ENCODE data around the gene PCED1B. TPM values are rescaled to one million over a fixed set of nuclear protein-coding genes. Genes with fewer than 3 reads are reported as not detected.
"Not testable (repeated sequence)": the region's sequence is repeated elsewhere in the genome, so short reads cannot be mapped to it uniquely, and the experiment has no call there.

Gene PCED1B
- total and polyA plus RNA-seq, 9 donors: 0.22 to 0.94 (median 0.53) TPM

DNA sequence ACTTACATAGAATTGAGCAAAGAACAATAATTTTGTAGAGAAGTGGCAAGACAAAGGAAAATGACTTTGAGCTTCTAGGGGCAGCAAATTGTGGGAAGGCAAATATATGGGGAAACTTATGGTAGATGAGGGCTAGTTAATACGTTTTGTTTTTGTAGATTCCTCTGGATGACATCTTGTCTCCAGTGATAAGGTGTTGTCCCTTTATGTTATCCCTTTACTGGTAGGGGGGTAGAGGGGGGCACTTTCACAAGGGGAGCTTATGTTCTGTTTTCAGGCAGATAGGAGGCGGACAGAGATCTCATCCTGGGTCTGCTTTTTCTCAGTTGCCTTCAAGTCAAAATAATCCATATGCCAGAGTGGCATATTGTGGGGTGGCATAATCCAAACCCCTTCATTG is 106.8 kb downstream of the PCED1B start:
- no peak for DNase-seq
- Histone ChIP-seq H3K36me3 (ENCODE audit: control insufficient read depth, insufficient read depth, low read length) (no peaks in the 10 kb centered on the region), H3K4me3 (ENCODE audit: low read length) (no peak overlapping the region), H3K27ac (ENCODE audit: low read length) (no peak overlapping the region), H3K27me3 (ENCODE audit: control insufficient read depth, insufficient read depth, low read length) (no peaks in the 10 kb centered on the region), H3K4me1 (ENCODE audit: control insufficient read depth, insufficient read depth, low read length) (no peaks in the 10 kb centered on the region), H3K9me3 (replicated peaks; ENCODE audit: control insufficient read depth, low read depth, low read length) (no peaks in the 10 kb centered on the region)
- WGBS (ENCODE audit: insufficient coverage): 100% methylated on average over 1 of the region's 2 CpGs

DNA sequence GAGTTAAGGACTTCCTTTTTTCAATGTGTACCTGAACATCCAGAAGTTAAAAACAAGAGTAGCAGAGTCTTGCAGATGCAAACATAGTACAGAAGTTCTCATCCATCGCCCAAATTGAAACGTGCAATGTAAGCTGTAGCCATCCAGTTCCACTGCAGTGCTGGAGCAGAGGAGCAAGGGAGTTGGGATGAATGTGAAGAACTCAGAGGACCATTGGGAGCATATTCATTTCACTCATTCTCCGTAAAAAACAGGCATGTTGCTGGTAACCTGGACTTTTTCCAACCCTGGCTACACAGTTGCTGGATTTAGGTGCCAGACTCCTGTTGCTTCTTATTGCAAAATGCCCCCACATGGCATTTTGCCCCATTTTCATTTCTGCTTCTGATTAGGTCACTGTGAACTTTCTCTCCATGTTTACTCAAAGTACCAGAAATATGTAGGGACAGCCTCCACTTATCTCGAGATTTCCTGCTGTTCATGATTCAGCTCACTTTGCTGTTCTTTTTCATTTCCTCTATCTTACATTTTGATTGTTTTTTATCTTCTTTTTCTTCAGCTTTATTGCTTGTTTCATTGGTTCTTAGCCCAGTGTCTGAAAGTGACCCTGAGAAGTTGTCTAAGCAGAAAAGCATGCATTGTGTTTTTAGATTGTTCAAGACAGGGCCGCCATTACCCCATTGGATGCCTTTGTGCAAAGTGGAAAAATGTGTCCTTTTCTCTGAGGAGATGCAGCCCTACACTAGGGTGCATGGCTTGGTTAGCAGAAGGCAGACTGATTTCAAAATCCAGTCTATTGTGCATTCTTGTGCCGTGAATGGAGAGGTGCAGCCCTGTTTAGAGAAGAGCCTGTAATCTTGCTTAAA is 109.4 kb downstream of the PCED1B start:
- Histone ChIP-seq H3K27me3 (ENCODE audit: control insufficient read depth, insufficient read depth, low read length) (no peaks in the 10 kb centered on the region), H3K4me1 (ENCODE audit: control insufficient read depth, insufficient read depth, low read length) (no peaks in the 10 kb centered on the region), H3K9me3 (replicated peaks; ENCODE audit: control insufficient read depth, low read depth, low read length) (no peaks in the 10 kb centered on the region), H3K27ac (ENCODE audit: low read length) (no peak overlapping the region), H3K36me3 (ENCODE audit: control insufficient read depth, insufficient read depth, low read length) (no peaks in the 10 kb centered on the region), H3K4me3 (ENCODE audit: low read length) (no peak overlapping the region)
- 65% methylated on average over 5 of the region's 6 CpGs for WGBS (ENCODE audit: insufficient coverage)
- no peak for DNase-seq

DNA sequence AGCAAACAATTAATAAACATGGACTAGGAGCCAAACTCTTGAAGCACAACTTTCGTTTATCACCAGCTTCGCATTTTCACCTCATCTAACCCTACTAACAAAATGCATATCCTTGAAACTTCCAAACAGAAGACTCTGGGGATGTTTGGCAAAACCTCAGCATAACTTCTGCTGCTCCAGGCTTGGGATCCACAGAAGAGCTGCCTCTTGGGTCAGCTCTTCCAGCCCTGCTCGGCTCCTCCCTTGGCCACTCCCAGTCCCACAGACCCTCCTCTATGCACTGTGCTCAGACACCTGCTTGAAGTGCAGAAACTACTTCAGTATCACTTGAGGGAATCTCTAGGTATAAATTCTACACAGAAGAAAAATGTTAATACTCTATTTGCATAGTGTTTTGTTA is 110.3 kb downstream of the PCED1B start:
- H3K4me3 ChIP-seq (ENCODE audit: low read length): no peak overlapping the region
- H3K27ac ChIP-seq (ENCODE audit: low read length): no peak overlapping the region
- peak; percentile 11 for DNase-seq
- no peaks in the 10 kb centered on the region for H3K9me3 ChIP-seq (replicated peaks; ENCODE audit: control insufficient read depth, low read depth, low read length)
- no peaks in the 10 kb centered on the region for H3K27me3 ChIP-seq (ENCODE audit: control insufficient read depth, insufficient read depth, low read length)
- H3K4me1 ChIP-seq (ENCODE audit: control insufficient read depth, insufficient read depth, low read length): no peaks in the 10 kb centered on the region
- WGBS (ENCODE audit: insufficient coverage): 74% methylated on average over 2 of the region's 3 CpGs
- H3K36me3 ChIP-seq (ENCODE audit: control insufficient read depth, insufficient read depth, low read length): no peaks in the 10 kb centered on the region

DNA sequence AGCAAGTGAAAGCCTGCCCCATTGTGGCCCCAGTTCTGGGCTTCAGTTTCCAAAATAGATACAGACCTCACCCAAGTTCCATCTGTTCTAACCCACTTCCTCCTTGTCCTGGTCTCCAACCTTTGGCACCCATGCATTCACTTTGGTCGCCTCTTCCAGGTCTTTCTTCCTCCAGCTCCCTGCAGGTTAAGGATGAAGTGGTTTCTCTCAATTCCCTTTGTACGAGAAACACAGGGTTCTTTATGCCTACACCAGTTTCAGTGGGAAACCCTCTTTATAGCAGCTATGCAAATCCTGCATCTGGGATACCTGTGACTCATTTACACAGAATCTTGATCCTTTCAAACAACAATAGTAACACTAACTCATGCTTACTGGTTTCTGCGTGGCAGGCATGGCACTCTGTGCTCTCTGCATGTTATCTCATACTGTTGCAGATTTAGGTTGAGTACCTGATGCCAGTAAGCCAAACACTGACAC is 110.9 kb downstream of the PCED1B start:
- no peak for DNase-seq
- H3K27me3 ChIP-seq (ENCODE audit: control insufficient read depth, insufficient read depth, low read length): no peaks in the 10 kb centered on the region
- H3K27ac ChIP-seq (ENCODE audit: low read length): no peak overlapping the region
- no peaks in the 10 kb centered on the region for H3K36me3 ChIP-seq (ENCODE audit: control insufficient read depth, insufficient read depth, low read length)
- no peaks in the 10 kb centered on the region for H3K4me1 ChIP-seq (ENCODE audit: control insufficient read depth, insufficient read depth, low read length)
- H3K4me3 ChIP-seq (ENCODE audit: low read length): no peak overlapping the region
- WGBS (ENCODE audit: insufficient coverage): 34% methylated on average over 3 of the region's 3 CpGs
- no peaks in the 10 kb centered on the region for H3K9me3 ChIP-seq (replicated peaks; ENCODE audit: control insufficient read depth, low read depth, low read length)

DNA sequence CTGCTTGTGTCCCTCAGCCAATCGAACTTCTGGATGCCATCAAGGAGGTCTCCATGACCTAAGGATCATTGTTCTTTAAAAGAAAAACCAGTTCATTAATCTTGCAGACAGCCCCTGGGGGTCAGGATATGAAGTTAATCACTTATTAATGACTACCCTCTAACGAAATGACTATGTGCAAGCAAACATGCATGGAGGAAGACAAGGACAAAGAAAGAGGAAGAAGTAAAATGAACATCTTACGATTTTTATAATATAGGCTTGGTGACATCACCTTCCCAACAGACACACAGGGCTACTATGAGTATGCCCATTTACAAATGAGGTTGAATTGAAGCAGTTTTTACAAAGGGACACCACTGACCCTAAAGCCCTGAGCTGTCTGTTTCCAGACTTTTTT is 111.5 kb downstream of the PCED1B start:
- DNase-seq: no peak
- no peaks in the 10 kb centered on the region for H3K9me3 ChIP-seq (replicated peaks; ENCODE audit: control insufficient read depth, low read depth, low read length)
- no peak overlapping the region for H3K27ac ChIP-seq (ENCODE audit: low read length)
- no CpG with 5 or more reads among the region's 3 CpGs for WGBS (ENCODE audit: insufficient coverage)
- H3K4me1 ChIP-seq (ENCODE audit: control insufficient read depth, insufficient read depth, low read length): no peaks in the 10 kb centered on the region
- H3K27me3 ChIP-seq (ENCODE audit: control insufficient read depth, insufficient read depth, low read length): no peaks in the 10 kb centered on the region
- H3K36me3 ChIP-seq (ENCODE audit: control insufficient read depth, insufficient read depth, low read length): no peaks in the 10 kb centered on the region
- no peak overlapping the region for H3K4me3 ChIP-seq (ENCODE audit: low read length)

DNA sequence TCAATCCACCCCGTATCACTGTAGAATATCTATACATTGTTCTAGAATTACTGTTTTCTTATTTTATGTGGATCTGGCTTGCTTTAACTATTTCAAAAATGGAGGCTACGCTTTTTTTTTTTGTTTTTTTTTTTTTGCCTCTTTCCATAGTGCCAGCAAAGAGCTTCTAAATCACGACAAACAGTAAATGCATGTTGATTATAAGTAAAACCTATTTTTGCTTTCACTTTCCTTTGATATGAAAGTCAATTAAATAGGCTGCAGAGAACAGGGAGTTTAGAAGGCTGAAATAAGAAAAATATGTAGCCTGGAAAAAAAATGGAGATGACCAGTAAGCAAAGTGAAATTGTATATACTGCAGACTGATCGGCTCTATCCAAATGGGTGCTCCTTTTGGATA is 112.6 kb downstream of the PCED1B start:
- no CpG with 5 or more reads among the region's 4 CpGs for WGBS (ENCODE audit: insufficient coverage)
- no peaks in the 10 kb centered on the region for H3K36me3 ChIP-seq (ENCODE audit: control insufficient read depth, insufficient read depth, low read length)
- H3K4me1 ChIP-seq (ENCODE audit: control insufficient read depth, insufficient read depth, low read length): no peaks in the 10 kb centered on the region
- no peak overlapping the region for H3K4me3 ChIP-seq (ENCODE audit: low read length)
- no peaks in the 10 kb centered on the region for H3K9me3 ChIP-seq (replicated peaks; ENCODE audit: control insufficient read depth, low read depth, low read length)
- H3K27me3 ChIP-seq (ENCODE audit: control insufficient read depth, insufficient read depth, low read length): no peaks in the 10 kb centered on the region
- DNase-seq: no peak
- no peak overlapping the region for H3K27ac ChIP-seq (ENCODE audit: low read length)

DNA sequence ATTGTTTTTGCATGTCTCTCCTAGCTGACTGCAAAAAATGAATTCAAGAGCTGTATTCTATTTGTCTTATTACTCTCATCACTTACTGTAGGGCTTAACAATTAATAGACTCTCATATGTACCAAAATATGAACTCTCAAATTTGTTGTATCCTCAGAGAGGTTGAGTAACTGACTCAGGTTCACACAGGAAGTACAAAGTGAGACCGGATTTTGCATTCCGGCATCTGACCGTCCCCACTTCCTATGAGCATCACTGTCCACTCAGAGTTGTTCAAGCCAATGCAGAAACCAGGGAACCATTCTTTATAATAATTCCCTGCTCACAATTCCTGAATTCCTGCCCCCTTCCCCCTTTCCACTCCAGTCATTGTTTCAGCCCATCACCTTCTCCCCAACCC is 113.6 kb downstream of the PCED1B start:
- DNase-seq: no peak
- no peaks in the 10 kb centered on the region for H3K9me3 ChIP-seq (replicated peaks; ENCODE audit: control insufficient read depth, low read depth, low read length)
- no peak overlapping the region for H3K27ac ChIP-seq (ENCODE audit: low read length)
- 69% methylated on average over 3 of the region's 3 CpGs for WGBS (ENCODE audit: insufficient coverage)
- H3K27me3 ChIP-seq (ENCODE audit: control insufficient read depth, insufficient read depth, low read length): no peaks in the 10 kb centered on the region
- no peaks in the 10 kb centered on the region for H3K36me3 ChIP-seq (ENCODE audit: control insufficient read depth, insufficient read depth, low read length)
- H3K4me1 ChIP-seq (ENCODE audit: control insufficient read depth, insufficient read depth, low read length): no peaks in the 10 kb centered on the region
- no peak overlapping the region for H3K4me3 ChIP-seq (ENCODE audit: low read length)

DNA sequence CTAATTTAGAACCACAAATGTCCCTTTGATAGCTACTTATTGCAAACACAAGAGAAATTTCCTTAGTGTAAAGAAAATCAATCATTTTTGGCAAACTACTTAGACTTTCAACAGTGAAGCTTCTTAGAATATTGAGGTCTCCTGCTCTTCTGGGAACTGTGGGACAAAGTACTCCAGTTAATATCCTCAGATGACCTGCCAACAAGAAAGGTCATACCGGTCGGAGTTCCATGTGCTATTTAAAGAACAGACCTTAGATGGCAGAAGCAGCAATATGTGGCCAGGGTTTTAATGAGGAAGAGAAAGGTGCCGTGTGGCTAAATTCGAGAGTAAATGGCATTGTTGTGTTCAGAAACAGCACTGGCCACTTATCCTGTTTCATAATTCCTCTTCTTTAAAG is 115.1 kb downstream of the PCED1B start:
- no peak for DNase-seq
- WGBS (ENCODE audit: insufficient coverage): no CpG with 5 or more reads among the region's 4 CpGs
- no peak overlapping the region for H3K4me3 ChIP-seq (ENCODE audit: low read length)
- H3K4me1 ChIP-seq (ENCODE audit: control insufficient read depth, insufficient read depth, low read length): no peaks in the 10 kb centered on the region
- no peaks in the 10 kb centered on the region for H3K36me3 ChIP-seq (ENCODE audit: control insufficient read depth, insufficient read depth, low read length)
- no peaks in the 10 kb centered on the region for H3K27me3 ChIP-seq (ENCODE audit: control insufficient read depth, insufficient read depth, low read length)
- H3K9me3 ChIP-seq (replicated peaks; ENCODE audit: control insufficient read depth, low read depth, low read length): no peaks in the 10 kb centered on the region
- no peak overlapping the region for H3K27ac ChIP-seq (ENCODE audit: low read length)

DNA sequence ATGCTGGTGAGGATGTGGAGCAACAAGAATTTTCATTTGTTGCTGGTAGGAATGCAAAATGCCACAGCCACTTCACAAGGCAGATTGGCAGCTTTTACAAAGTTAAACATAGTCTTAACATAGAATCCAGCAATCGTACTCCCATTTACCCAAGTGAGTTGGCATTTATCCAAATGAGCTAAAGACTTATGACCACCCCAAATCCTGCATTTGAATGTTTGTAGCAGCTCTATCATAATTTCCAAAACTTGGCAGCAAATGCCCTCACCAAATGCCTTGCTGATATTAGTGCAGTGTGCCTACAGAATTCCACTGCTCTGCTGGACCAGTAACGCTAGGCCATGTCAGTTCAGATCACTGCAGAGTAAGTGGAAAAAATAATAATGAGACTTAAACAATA is 121.0 kb downstream of the PCED1B start:
- no peaks in the 10 kb centered on the region for H3K9me3 ChIP-seq (replicated peaks; ENCODE audit: control insufficient read depth, low read depth, low read length)
- H3K4me3 ChIP-seq (ENCODE audit: low read length): no peak overlapping the region
- H3K36me3 ChIP-seq (ENCODE audit: control insufficient read depth, insufficient read depth, low read length): no peaks in the 10 kb centered on the region
- no peaks in the 10 kb centered on the region for H3K4me1 ChIP-seq (ENCODE audit: control insufficient read depth, insufficient read depth, low read length)
- H3K27me3 ChIP-seq (ENCODE audit: control insufficient read depth, insufficient read depth, low read length): no peaks in the 10 kb centered on the region
- H3K27ac ChIP-seq (ENCODE audit: low read length): no peak overlapping the region
- WGBS (ENCODE audit: insufficient coverage): 50% methylated on average over 1 of the region's 2 CpGs
- no peak for DNase-seq

DNA sequence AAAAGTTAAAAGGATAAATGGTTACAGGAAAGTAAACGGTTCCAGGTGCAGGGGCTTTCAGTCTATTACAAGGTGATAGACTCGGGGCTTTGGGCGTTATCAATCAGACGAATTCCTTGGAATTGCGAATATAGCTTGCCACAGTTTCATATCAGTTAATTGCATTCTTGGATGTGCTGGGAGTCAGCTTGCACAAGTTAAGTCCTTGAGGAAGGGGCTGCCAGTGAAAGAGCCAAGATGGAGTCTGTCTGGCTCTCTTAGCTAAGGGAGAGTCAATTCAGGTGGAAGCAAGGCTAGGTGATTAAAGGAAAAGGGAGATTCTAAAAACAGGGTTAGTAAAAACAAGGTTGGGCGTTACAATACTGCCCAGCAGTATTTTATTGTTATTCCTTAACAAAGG is 121.8 kb downstream of the PCED1B start:
- WGBS (ENCODE audit: insufficient coverage): 69% methylated on average over 5 of the region's 6 CpGs
- not testable (repeated sequence) for H3K27me3 ChIP-seq (ENCODE audit: control insufficient read depth, insufficient read depth, low read length); H3K9me3 ChIP-seq (replicated peaks; ENCODE audit: control insufficient read depth, low read depth, low read length)

More for the DNA sequence above, 121.8 kb downstream of the PCED1B start:
- not testable (repeated sequence) for DNase-seq; H3K4me1 ChIP-seq (ENCODE audit: control insufficient read depth, insufficient read depth, low read length); H3K36me3 ChIP-seq (ENCODE audit: control insufficient read depth, insufficient read depth, low read length); H3K27ac ChIP-seq (ENCODE audit: low read length); H3K4me3 ChIP-seq (ENCODE audit: low read length)
